Head of caudate nucleus (tissue), 42 donors: ENCODE measurements around the gene KRT80.

Source experiments
- DNase-seq, 42 donors: peaks; one replicate each; pipeline versions ENCODE4 v3.0.0 to v3.0.0-alpha.2; 2020 to 2021; ENCODE audit warnings: mixed read lengths in 7 of 42
- intact Hi-C: fragments of 100-400 bp; cut with DNase I; formaldehyde crosslinking; loops from one replicate; pipeline ENCODE4 v1.15.0; 2022

KRT80 gene

GRCh38 chr12:52230364-52231281 is 38.8 kb upstream of the KRT80 start:
- DNase-seq: no peak
- intact Hi-C loops: no loop called here

- intact Hi-C loops: no loop called here
- DNase-seq: peak in 1 of 42 donors; percentile 4
Measured at GRCh38 chr12:52229836-52230343, 38.1 kb upstream of the KRT80 start.

- intact Hi-C loops: no loop called here
- DNase-seq: peak in 1 of 42 donors; percentile 3
Measured at GRCh38 chr12:52228931-52229330, 37.1 kb upstream of the KRT80 start.

GRCh38 chr12:52228366-52228765 is 36.6 kb upstream of the KRT80 start:
- no peak for DNase-seq
- intact Hi-C loops: no loop called here

GRCh38 chr12:52227606-52228166 is 35.9 kb upstream of the KRT80 start:
- intact Hi-C loops: no loop called here
- DNase-seq: no peak

- intact Hi-C loops: no loop called here
Measured at GRCh38 chr12:52226446-52226845, 34.6 kb upstream of the KRT80 start.

GRCh38 chr12:52225752-52226151 is 33.9 kb upstream of the KRT80 start:
- intact Hi-C loops: no loop called here
- DNase-seq: no peak

More at GRCh38 chr12:52226446-52226845, 34.6 kb upstream of the KRT80 start:
- no peak for DNase-seq

- intact Hi-C loops: no loop called here
- DNase-seq: no peak
Measured at GRCh38 chr12:52224151-52224550, 32.3 kb upstream of the KRT80 start.

- intact Hi-C loops: no loop called here
- DNase-seq: no peak
Measured at GRCh38 chr12:52223406-52224039, 31.7 kb upstream of the KRT80 start.

GRCh38 chr12:52222692-52223091 is 30.9 kb upstream of the KRT80 start:
- intact Hi-C loops: no loop called here
- DNase-seq: peak in 1 of 42 donors; percentile 14

GRCh38 chr12:52221912-52222457 is 30.2 kb upstream of the KRT80 start:
- intact Hi-C loops: no loop called here
- peak; percentile 48 to 90 (median 76) for DNase-seq

- intact Hi-C loops: no loop called here
- DNase-seq: no peak
Measured at GRCh38 chr12:52221070-52221781, 29.4 kb upstream of the KRT80 start.

- intact Hi-C loops: no loop called here
- peak in 2 of 42 donors; percentile 2 to 31 for DNase-seq
Measured at GRCh38 chr12:52220477-52220876, 28.7 kb upstream of the KRT80 start.

- intact Hi-C loops: no loop called here
- no peak for DNase-seq
Measured at GRCh38 chr12:52218001-52218400, 26.2 kb upstream of the KRT80 start.

- intact Hi-C loops: no loop called here
- DNase-seq: peak in 1 of 42 donors; percentile 3
Measured at GRCh38 chr12:52217223-52217622, 25.4 kb upstream of the KRT80 start.

GRCh38 chr12:52216807-52217206 is 25.0 kb upstream of the KRT80 start:
- DNase-seq: peak in 6 of 42 donors; percentile 25 to 46 (median 38)
- intact Hi-C loops: no loop called here

GRCh38 chr12:52216100-52216499 is 24.3 kb upstream of the KRT80 start:
- intact Hi-C loops: no loop called here
- peak in 2 of 42 donors; percentile 1 to 2 for DNase-seq

- intact Hi-C loops: no loop called here
- DNase-seq: peak in 1 of 42 donors; percentile 3
Measured at GRCh38 chr12:52215587-52216031, 23.8 kb upstream of the KRT80 start.

GRCh38 chr12:52214421-52214802 is 22.6 kb upstream of the KRT80 start:
- intact Hi-C loops: loop anchor here (5.0 kb wide), 1 partner anchor 57 kb away; no protein-coding TSS in a partner anchor
- no peak for DNase-seq
